ENCODE data around the gene HAND2. TPM values are rescaled to one million over a fixed set of nuclear protein-coding genes. Genes with fewer than 3 reads are reported as not detected.

The HAND2 gene
- total RNA-seq, 1 donor from 2014 or later = 8.6 TPM

DNA sequence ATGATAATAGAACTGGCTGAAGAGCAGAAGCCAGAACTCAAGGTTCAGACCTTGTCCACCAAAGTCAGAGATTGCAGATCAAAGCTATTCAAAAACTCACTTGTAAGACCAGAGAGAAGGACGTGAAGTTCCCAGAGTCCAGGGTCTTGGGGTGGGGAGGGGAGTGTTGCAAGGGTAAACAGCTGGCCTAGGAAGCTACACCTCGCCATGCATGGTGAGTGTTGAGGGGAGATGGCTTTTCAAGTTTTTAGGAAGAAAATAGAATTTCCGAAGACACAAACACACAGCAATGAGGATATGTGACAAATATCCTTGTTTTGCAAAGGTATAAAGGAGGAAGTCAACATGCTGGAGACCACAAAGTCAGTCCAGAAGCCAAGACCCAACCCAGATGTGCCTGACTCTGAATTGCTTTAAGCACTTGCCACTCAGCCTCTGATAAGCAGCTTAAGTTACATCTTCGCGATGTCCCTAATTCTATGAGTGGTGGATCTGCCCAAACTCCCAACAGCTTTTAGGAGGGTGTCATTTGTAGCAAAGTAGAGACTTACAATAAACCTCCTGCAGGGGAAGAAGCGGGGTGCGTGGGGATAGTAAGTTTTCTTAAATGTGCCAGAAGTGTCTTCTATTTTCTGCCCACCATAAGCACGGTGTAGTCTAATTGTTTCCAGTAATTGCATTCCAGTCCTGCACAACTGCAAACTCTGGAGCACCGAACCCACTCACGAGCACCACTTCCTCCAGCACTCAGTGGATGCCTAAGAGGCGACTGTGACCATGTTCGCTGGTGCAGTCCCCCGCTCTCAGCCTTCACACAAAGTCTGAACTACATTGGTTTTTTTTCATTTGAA is 26.5 kb downstream of the HAND2 start:
- no peak for DNase-seq (ENCODE audit: low read depth, low spot score)

GRCh38 chr4:173502282-173502681 is 27.7 kb downstream of the HAND2 start:
- no peak for DNase-seq (ENCODE audit: low read depth, low spot score)

DNA sequence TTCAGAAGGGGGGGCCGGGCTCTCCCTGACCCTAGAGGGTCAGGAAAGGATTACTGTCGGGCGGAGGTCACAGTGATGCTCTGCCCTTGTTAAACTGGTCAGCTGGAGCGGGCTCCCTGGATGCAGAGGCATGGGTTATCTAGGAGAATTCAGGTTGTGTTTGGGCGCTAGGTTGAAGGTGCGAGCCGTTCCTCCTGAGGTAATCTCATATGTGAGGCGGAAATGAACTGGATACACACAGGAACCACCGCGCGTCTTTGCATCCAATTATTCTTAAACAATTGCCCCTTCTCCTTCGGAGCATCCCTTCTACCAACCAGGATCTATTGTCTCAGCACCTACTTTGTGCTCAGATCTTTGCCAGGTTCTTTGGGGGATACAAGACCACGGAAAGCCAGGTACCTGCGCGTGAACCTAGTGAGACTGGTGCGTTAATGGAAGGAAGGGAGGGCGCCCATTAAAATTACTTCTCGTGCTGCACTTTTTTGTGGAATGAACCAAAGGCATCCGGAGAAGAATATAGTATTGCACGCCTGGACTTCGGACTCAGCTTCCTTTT is 28.4 kb downstream of the HAND2 start:
- DNase-seq (ENCODE audit: low read depth, low spot score) = no peak

DNA sequence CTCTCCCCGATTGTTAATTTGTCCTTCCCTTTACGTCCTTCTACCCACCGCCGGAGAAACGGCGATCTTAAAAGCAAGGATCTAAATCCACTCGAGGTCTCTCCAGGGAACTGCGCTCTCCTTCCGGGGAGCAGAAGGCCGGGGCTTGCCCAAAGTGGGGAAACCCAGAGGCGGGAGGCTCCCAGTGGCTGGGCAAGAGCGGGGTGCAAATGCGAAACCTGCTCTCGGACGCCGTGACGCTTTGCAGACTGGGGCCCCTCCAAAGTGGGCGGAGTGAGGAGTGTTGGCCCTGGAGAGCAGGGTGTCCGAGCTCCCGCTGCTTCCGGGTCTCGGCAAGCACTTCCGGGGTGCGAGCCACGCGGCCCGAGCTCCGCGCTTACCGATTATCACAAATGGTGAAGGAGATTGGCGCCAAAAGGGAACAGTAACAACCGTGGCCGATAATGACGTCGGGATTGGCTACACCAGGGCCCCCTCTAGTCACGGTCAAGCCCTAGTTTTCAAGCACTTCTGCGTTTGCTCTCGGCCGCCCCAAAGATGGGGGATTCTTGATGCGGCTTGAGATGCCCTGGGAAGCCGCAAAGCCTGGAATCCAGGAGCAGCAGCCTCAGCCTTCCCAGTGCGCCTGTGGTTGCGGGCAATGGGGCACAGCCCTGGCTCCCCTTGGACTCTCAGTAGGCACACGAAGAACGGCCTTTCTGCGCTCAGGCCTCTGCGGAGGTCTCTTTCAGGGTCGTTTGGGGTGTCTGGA is 29.0 kb downstream of the HAND2 start:
- DNase-seq (ENCODE audit: low read depth, low spot score) = no peak

DNA sequence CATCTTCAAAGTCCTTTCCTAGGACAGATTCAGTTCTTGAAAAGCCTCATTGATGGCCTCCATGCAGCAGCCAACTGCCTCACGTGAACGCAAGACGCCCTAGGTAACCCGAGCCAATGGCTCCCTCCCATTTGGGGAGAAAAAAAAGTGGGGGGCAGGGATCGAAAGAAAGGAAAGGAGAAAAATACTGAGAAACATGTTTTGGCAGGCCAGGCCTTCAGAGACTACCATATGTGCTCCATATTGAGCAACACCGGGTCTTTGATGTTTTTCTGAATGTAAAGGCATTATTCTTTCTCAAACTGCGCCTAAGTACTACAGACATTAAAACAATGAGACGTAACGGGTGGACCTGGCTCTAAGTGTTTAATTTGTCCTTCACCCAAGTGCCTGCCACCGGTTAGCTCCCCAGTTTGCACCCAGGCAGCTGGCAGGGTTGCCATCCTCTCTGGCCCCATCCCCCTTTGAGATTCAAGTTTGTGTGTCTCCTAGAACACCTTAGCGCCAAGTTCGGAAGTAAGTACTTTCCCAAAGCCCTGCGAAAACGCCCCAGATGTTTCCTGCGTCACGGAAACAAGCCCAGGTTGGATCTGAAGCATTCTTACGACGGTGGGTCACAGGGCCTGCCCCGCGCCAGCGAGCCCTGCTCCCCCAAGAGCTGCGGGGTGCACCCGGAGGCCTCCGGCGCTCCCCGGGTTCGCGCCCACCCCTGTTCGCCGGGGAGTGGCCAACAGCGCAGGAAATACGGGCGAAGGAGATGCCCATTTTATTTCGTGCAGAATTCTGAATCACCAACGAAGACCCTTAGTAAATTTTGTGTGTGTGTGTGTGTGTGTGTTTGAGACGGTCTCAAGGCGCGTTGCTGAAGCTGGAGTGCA is 30.1 kb downstream of the HAND2 start:
- DNase-seq (ENCODE audit: low read depth, low spot score) = no peak

DNA sequence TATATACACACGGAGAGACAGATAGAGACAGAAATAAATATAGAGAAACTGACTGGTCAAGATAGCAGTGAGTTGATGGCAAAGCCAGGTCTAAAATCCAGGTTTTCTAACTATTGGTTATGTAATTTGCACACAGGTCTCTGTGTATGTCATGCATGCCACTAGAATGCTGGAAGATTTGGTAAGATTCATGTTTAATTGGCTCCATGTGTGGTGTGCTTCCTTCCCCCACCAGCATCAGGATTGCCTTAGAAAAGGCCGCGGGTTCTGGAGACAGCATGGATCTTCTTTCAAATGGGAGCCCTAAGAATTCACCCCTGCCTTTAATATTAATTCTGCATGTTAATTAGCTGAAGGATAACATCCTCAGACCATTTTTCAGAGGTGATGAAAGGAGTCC is 31.3 kb downstream of the HAND2 start:
- no peak for DNase-seq (ENCODE audit: low read depth, low spot score)

GRCh38 chr4:173498023-173498422 is 32.0 kb downstream of the HAND2 start:
- DNase-seq (ENCODE audit: low read depth, low spot score) = no peak

- no peak for DNase-seq (ENCODE audit: low read depth, low spot score)
Measured at GRCh38 chr4:173494013-173494970, 35.7 kb downstream of the HAND2 start.

- no peak for DNase-seq (ENCODE audit: low read depth, low spot score)
Measured at GRCh38 chr4:173493041-173493440, 37.0 kb downstream of the HAND2 start.

- DNase-seq (ENCODE audit: low read depth, low spot score) = no peak
Measured at GRCh38 chr4:173492315-173492714, 37.7 kb downstream of the HAND2 start.

DNA sequence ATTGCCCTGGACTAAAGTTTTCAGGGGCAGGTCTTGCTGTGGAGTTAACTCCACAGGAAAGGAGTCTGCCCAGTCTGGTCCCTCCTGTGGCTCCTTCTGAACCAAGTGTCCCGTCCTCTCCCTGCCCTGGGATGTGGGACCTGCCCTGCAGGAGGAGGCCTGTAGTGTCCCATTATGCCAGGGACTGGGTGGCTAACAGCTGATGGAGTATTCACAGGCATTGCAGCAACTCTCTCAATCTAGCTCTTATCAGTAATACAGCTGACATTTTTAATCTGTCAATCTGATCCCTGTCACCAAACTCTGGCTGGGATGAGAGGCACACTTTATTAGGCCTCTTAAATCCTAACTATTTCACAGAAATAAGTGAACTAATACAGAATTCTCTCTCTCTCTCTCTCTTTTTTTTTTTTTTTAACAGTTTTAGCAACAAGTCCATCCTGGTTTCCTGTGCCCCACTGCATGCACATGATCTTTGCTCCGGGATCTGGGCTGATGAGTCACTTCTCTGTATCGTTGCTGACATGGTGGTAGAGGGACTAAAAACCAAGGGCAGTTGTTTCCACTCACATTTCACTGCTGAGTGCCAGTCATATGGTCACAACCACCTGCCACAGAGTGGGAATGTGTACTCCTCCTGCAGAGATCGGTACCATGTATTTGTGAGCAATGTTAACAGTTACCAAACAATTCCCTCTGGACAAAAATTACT is 39.1 kb downstream of the HAND2 start:
- DNase-seq (ENCODE audit: low read depth, low spot score) = peak; percentile 37

- DNase-seq (ENCODE audit: low read depth, low spot score) = no peak
Measured at GRCh38 chr4:173490256-173490655, 39.8 kb downstream of the HAND2 start.

GRCh38 chr4:173489514-173489913 is 40.5 kb downstream of the HAND2 start:
- DNase-seq (ENCODE audit: low read depth, low spot score) = no peak

- no peak for DNase-seq (ENCODE audit: low read depth, low spot score)
Measured at GRCh38 chr4:173488656-173489055, 41.4 kb downstream of the HAND2 start.

DNA sequence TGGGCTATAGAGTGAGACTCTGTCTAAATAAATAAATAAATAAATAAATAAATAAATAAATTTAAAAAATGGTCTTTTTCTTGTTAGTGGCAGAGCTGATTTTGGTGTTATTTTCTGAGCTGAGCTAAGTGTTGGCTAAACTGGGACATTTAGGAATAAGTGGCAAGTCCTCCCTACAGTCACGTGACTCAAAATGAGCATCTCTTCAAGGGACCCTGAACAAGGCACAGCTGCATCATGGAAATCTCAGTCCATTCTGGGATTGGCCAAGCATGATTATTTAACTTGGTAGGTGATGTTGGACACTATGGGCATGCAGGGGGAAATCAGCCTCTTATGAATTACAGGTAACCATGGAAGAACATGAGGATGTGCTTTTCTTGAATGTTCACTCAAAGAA is 42.0 kb downstream of the HAND2 start:
- DNase-seq (ENCODE audit: low read depth, low spot score) = no peak

GRCh38 chr4:173486714-173487392 is 43.2 kb downstream of the HAND2 start:
- DNase-seq (ENCODE audit: low read depth, low spot score) = no peak

GRCh38 chr4:173485164-173485563 is 44.9 kb downstream of the HAND2 start:
- no peak for DNase-seq (ENCODE audit: low read depth, low spot score)

DNA sequence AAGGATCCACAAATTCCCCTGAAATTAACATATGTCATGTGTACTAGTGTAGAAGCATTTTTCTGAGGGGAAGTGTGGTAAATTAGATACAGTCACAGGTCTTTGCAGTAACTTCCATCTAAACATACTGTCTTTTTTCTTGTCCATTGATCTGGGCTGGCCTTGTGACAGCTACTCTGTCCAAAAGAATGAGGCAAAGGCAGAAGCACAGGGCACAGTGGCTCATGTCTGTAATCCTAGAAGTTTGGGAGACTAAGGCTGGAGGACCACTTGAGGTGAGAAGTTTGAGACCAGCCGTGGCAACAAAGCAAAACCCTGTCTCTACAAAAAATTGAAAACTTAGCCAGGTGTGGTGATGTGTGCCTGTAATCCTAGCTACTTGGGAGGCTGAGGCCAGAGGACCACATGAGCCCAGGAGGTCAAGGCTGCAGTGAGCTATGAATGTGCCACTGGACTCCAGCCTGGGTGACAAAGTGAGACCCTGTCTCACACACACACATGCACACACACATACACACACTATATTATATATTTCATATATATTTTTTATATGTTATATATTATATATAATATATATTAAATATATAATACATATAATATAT is 47.6 kb downstream of the HAND2 start:
- no peak for DNase-seq (ENCODE audit: low read depth, low spot score)

GRCh38 chr4:173478913-173479283 is 51.1 kb downstream of the HAND2 start:
- DNase-seq (ENCODE audit: low read depth, low spot score) = no peak

All from pulmonary artery endothelial cell (primary cell).